Adrenal gland (tissue), 19 donors: ENCODE results near the gene PITX2. TPM values are rescaled to one million over a fixed set of nuclear protein-coding genes. Genes with fewer than 3 reads are reported as not detected.

ENCODE experiments used
- DNase-seq, 7 donors: peaks; one replicate each; pipeline ENCODE4 v3.0.0-alpha.2; 2019 to 2020
- H3K27ac ChIP-seq, 5 donors: fragments of 200-600 bp; sonication (generic) in 4 of 5; 1 replicate in 3 of 5; 2 replicates in 2 of 5; pipeline versions ENCODE4 v1.5.1 to v1.8.0; 2016 to 2020; ENCODE audit warnings: mild to moderate bottlenecking in 1 of 5
- H3K27me3 ChIP-seq: fragments of 200-600 bp; 2 replicates; pipeline ENCODE4 v1.8.0; 2021
- H3K36me3 ChIP-seq, 2 donors: fragments of 200-600 bp; replicated peaks in 1 of 2; 1 replicate in 1 of 2; 2 replicates in 1 of 2; pipeline versions ENCODE4 v1.5.1 to v1.8.0; 2018 to 2022
- H3K4me1 ChIP-seq, 2 donors: fragments of 200-600 bp; replicated peaks in 1 of 2; 1 replicate in 1 of 2; 2 replicates in 1 of 2; pipeline versions ENCODE4 v1.5.1 to v1.8.0; 2018 to 2021
- H3K4me3 ChIP-seq, 4 donors: fragments of 200-600 bp; sonication (generic) in 3 of 4; one replicate each; pipeline ENCODE4 v1.5.1; 2016 to 2018
- H3K9me3 ChIP-seq, 3 donors: fragments of 200-600 bp; sonication (generic) in 1 of 3; replicated peaks in 1 of 3; 1 replicate in 2 of 3; 2 replicates in 1 of 3; pipeline versions ENCODE4 v1.5.1 to v1.8.0; 2016 to 2021
- POLR2A ChIP-seq, 2 donors: fragments of 450-650 bp; IDR thresholded peaks; one replicate each; pipeline ENCODE4 v1.6.1; 2017; ENCODE audit warnings: antibody characterized with exemption in 2 of 2, mild to moderate bottlenecking in 2 of 2, moderate library complexity in 1 of 2
- WGBS, 4 donors: extraction: QIAGEN DNeasy Blood & Tissue Kit in 2 of 4; methylation state at CpG; one replicate each; pipeline versions ENCODE4 v1.1.5 to v1.1.7; 2013 to 2017; 5-methylcytosine and 5-hydroxymethylcytosine counted together
- intact Hi-C, 2 donors: fragments of 100-400 bp; cut with DNase I; formaldehyde crosslinking; loops; one replicate each; pipeline versions ENCODE4 v1.14.1 to v1.15.0; 2022 to 2023
- long read RNA-seq, 10 donors: library from polyadenylated mRNA in 3 of 10; unstranded in 2 of 10; stranded (forward) in 1 of 10; transcript quantifications; one replicate each; pipeline ENCODE4 v2.0.0 and lab custom pipeline, GENCODE V29; 2021 to 2026
- polyA plus RNA-seq, 3 donors: library from polyadenylated mRNA; stranded (reverse); fragments of 200-250 nt in 2 of 3; fragments of 350-450 nt in 1 of 3; fragmentation: Illumina TruSeq in 1 of 3; extraction: RNeasy Lipid Tissue Mini Kit (QIAGEN cat#74804) in 1 of 3; gene quantifications; one replicate each; pipeline ENCODE4 v1.2.3, GENCODE V29; 2013 to 2014
- total RNA-seq, 9 donors: library from RNA; depleted of rRNA in 4 of 9; stranded (reverse); fragments of >200 nt in 4 of 9; fragments of 120-200 nt in 1 of 9; fragmentation: NEBNext Ultra II Directional in 1 of 9; extraction: Animal tissue kit (Norgen Biotek cat#: 25700) in 1 of 9; gene quantifications; one replicate each; pipeline versions ENCODE4 v1.1.0 to v1.2.4, GENCODE V29; 2013 to 2023
- TF ChIP-seq, protein P1 (sequence below), 6 experiments: fragments of 450-650 bp in 4 of 6; fragments of 200-600 bp in 2 of 6; sonication (generic) in 1 of 6; IDR thresholded peaks; 1 replicate in 5 of 6; 2 replicates in 1 of 6; pipeline versions ENCODE4 v1.5.1 to v1.8.0; 2016 to 2021; ENCODE audit warnings: antibody characterized with exemption in 6 of 6, mild to moderate bottlenecking in 2 of 6, moderate library complexity in 1 of 6
- donor health status: healthy with polysubstance abuse.
- donor health status: Bipolar disorder and iron deficiency.
- donor health status: DM: yes; HTN: yes; CAD: no.
- donor health status: DM: no; HTN: no; CAD: no.
- donor health status: DM: no; HTN: no; CAD: no.
- donor health status: DM: yes; HTN: yes; CAD: no.

The PITX2 gene
- under 1 TPM in 1 of 9 donors, not detected in 8; 0.22 TPM for total RNA-seq
- polyA plus RNA-seq, result not detected
- long read RNA-seq, donor 1, result 0 reads
- long read RNA-seq, donor 2, partial matches to known transcripts, result 0 of 1 reads
- long read RNA-seq, donor 2, other reads (novel, unspliced or antisense), result 0 of 1 reads
- long read RNA-seq, donor 3, result 0 reads
- long read RNA-seq, donor 4, result 0 reads
- long read RNA-seq, donor 5, partial matches to known transcripts, result 0 of 1 reads
- long read RNA-seq, donor 5, other reads (novel, unspliced or antisense), result 0 of 1 reads
- long read RNA-seq, donor 6, result 0 reads
- long read RNA-seq, donor 7, result 0 reads
- long read RNA-seq, donor 8, result 0 reads
- long read RNA-seq, donor 9, result 0 reads
- long read RNA-seq, donor 10, result 0 reads

DNA sequence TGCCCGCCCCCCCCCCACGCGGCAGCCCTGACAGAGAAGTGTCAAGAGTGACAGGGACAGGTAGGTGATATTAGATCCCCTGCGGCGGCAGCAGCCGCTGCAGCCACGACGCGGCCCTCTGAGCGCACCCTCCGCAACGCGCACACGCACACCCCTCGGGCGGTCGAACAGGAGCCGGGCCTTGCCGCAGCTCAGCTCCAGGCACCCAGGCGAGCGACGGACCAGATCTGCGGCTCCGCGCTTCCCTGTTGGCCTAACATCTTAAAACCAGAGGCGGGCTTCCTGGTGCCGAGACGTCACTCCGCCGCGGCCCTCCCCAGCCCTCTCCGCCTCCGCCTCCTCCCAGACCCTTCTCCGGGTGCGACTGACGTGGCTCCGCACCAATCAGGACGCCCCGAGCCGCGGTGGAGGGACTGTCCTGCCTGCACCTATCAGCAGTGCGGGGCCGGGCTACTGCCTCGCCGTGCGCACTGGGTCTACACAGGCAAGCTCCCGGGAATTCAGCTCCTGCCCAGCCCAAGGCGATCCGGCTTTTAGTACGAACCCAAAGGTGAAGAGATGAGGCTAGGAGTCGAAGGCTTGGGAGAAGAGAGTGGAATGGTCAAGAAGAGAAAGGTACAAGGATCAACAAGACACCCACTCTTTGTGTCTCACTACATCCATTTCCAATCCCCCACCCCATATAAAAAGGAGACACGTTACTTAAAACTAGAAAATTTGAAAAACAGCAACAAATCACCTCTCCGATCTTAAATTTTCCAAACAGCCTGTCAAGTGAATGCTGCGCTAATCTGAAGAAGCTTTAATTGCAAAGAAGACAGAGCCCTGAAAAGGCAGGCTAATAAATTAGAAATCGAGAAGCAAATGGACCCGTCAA lies at the start of gene PITX2:
Gene PITX2 (minus strand): TSS at position 237 of the 877 bp plus-strand sequence. CDS start 617 bp downstream, outside the sequence.
- peaks cover 14 to 21% of the 10 kb centered on the region in 2 donors for H3K4me1 ChIP-seq
- H3K27ac ChIP-seq, result no peak within 1 kb of the TSS
- peaks cover 99% of the 10 kb centered on the region for H3K27me3 ChIP-seq
- H3K4me3 ChIP-seq, result peak within 1 kb of the TSS in 1 of 4 donors; percentile 43
- no peaks in the 10 kb centered on the region for H3K36me3 ChIP-seq
- 2 to 8% (median 4%) methylated on average over 14 to 56 of the region's 56 CpGs for WGBS, 4 donors
- no peak for TF ChIP-seq POLR2A (IDR thresholded peaks at IDR 0.05)
- TF ChIP-seq, protein P1, sequence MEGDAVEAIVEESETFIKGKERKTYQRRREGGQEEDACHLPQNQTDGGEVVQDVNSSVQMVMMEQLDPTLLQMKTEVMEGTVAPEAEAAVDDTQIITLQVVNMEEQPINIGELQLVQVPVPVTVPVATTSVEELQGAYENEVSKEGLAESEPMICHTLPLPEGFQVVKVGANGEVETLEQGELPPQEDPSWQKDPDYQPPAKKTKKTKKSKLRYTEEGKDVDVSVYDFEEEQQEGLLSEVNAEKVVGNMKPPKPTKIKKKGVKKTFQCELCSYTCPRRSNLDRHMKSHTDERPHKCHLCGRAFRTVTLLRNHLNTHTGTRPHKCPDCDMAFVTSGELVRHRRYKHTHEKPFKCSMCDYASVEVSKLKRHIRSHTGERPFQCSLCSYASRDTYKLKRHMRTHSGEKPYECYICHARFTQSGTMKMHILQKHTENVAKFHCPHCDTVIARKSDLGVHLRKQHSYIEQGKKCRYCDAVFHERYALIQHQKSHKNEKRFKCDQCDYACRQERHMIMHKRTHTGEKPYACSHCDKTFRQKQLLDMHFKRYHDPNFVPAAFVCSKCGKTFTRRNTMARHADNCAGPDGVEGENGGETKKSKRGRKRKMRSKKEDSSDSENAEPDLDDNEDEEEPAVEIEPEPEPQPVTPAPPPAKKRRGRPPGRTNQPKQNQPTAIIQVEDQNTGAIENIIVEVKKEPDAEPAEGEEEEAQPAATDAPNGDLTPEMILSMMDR (IDR thresholded peaks at IDR 0.05), result no peak
- no peaks in the 10 kb centered on the region for H3K9me3 ChIP-seq
- intact Hi-C loops, result no loop called here
- DNase-seq, result peak; percentile 38 to 70 (median 56)

DNA sequence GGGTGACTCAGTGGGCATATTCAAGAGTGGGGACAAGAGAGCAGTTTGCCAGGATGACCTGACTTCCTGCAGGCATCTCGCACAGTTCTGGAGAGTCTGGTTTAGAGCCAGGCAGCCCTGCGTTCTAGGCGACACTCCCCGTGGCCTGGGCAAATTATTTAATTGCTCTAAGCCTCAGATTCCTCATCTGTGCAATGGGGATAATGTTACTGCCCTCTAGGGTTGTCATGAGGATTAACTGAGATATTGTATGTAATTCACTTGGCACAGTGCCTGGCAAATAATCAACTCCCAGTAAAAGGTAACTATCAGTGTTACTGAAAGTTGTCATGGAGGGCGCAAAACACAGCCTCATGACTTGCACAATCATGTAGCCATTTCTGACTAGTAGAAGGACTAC lies 48.8 kb upstream of the PITX2 start:
- 82 to 90% (median 86%) methylated on average over 5 of the region's 5 CpGs for WGBS, 4 donors
- H3K27me3 ChIP-seq, result no peaks in the 10 kb centered on the region
- no peak for TF ChIP-seq POLR2A (IDR thresholded peaks at IDR 0.05)
- TF ChIP-seq, protein P1 (IDR thresholded peaks at IDR 0.05), result no peak
- H3K9me3 ChIP-seq, result no peaks in the 10 kb centered on the region
- intact Hi-C loops, result no loop called here
- no peaks in the 10 kb centered on the region for H3K36me3 ChIP-seq
- no peak overlapping the region for H3K27ac ChIP-seq
- H3K4me3 ChIP-seq, result no peak overlapping the region
- no peak for DNase-seq
- H3K4me1 ChIP-seq, result no peaks in the 10 kb centered on the region

DNA sequence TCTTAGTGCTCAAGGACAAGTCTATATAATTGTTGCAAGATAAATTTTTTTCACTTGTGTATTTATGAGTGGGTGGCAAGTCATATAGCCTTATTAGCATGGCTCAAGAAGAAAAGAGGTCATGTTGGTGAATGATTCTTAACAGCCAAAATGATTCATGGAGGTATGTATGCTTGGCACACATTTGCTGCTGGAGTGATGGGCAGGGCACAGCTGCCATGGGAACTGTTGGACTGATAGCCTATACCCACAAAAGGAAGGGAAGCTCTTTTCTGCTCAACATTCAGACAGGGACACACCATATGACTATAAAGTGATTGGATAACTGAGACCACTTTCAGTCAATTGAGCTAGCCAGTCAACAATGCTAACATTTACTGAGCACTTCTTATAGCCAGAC lies 46.8 kb upstream of the PITX2 start:
- H3K27ac ChIP-seq, result no peak overlapping the region
- H3K4me1 ChIP-seq, result no peaks in the 10 kb centered on the region
- intact Hi-C loops, result no loop called here
- TF ChIP-seq POLR2A (IDR thresholded peaks at IDR 0.05), result no peak
- TF ChIP-seq, protein P1 (IDR thresholded peaks at IDR 0.05), result no peak
- no peaks in the 10 kb centered on the region for H3K36me3 ChIP-seq
- H3K4me3 ChIP-seq, result no peak overlapping the region
- H3K9me3 ChIP-seq, result no peaks in the 10 kb centered on the region
- no peak for DNase-seq
- no peaks in the 10 kb centered on the region for H3K27me3 ChIP-seq

DNA sequence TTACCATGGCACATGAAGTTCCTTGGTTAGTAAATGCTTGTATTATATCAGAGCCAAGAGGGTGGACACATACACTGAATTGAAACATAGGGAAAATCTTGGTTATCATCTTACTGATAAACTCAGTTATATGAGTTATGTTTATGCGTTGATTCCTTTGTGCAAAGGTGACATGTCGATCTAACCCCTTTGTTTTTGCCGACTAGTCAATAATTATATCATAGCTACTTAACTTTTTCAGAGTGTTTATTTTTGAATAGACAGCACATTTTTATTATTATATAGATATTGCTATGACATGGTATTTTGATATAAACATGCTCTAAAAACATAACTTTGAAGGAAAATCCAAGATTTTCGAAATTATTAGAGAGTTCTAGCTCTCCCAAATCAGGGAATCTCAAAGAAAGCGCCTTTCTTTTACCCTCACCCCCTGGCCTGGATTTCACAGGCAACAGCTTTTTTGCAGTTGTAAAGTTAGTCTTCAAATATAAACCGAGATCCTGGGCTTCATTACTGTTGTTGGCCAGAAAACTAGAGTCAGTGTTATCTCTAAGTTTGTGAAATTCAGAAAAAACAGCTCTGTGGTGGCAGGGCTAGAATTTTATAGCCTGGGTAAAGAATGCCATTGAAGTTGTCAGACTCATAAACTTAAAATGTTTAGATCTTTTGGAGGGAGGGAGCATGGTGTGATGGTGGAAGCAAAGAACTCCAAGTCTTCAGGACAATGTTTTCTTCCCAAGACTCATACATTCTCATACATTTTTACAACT lies 45.8 kb upstream of the PITX2 start:
- TF ChIP-seq, protein P1 (IDR thresholded peaks at IDR 0.05), result no peak
- TF ChIP-seq POLR2A (IDR thresholded peaks at IDR 0.05), result no peak
- intact Hi-C loops, result no loop called here
- no peaks in the 10 kb centered on the region for H3K9me3 ChIP-seq
- no peaks in the 10 kb centered on the region for H3K4me1 ChIP-seq
- no peak overlapping the region for H3K4me3 ChIP-seq
- no peaks in the 10 kb centered on the region for H3K27me3 ChIP-seq
- no peak for DNase-seq
- H3K36me3 ChIP-seq, result no peaks in the 10 kb centered on the region
- no peak overlapping the region for H3K27ac ChIP-seq
- WGBS, 4 donors, result 43 to 50% (median 47%) methylated on average over 6 of the region's 6 CpGs
